Psoas muscle (tissue), 8 donors: Measurements from ENCODE around the gene ROR2. TPM values are rescaled to one million over a fixed set of nuclear protein-coding genes. Genes with fewer than 3 reads are reported as not detected.

Experiments
- ATAC-seq, 4 donors: fragments of 200-7000 bp; cut with Tn5 transposase; one replicate each; pipeline ENCODE4 v1.9.1; 2020; ENCODE audit warnings: moderate library complexity in 3 of 4, mild to moderate bottlenecking in 2 of 4
- DNase-seq, 2 donors: peaks; one replicate each; pipeline ENCODE4 v3.0.0-alpha.2; 2020
- H3K27ac ChIP-seq: fragments of 200-600 bp; one replicate; pipeline ENCODE4 v1.8.0; 2022
- H3K27me3 ChIP-seq, 3 donors: fragments of 200-600 bp in 1 of 3; one replicate each; pipeline versions ENCODE4 v1.6.1 to v1.8.0; 2013 to 2022; ENCODE audit warnings: low read length in 2 of 3, mild to moderate bottlenecking in 2 of 3, moderate library complexity in 1 of 3; ENCODE audit not compliant: insufficient read depth in 3 of 3
- H3K36me3 ChIP-seq, 2 donors: fragments of 200-600 bp in 1 of 2; one replicate each; pipeline versions ENCODE4 v1.6.1 to v1.8.0; 2013 to 2022; ENCODE audit warnings: low read depth in 1 of 2, mild to moderate bottlenecking in 1 of 2, moderate library complexity in 1 of 2; ENCODE audit not compliant: insufficient read depth in 1 of 2
- H3K4me1 ChIP-seq: fragments of 200-600 bp; one replicate; pipeline ENCODE4 v1.8.0; 2022
- H3K4me3 ChIP-seq: fragments of 200-600 bp; one replicate; pipeline ENCODE4 v1.8.0; 2022; ENCODE audit warnings: mild to moderate bottlenecking
- H3K9me3 ChIP-seq: fragments of 200-600 bp; one replicate; pipeline ENCODE4 v1.8.0; 2022
- CTCF ChIP-seq: fragments of 200-600 bp; IDR thresholded peaks from one replicate; pipeline ENCODE4 v1.8.0; 2022; ENCODE audit warnings: antibody characterized with exemption
- WGBS, 3 donors: extraction: QIAGEN DNeasy Blood & Tissue Kit; methylation state at CpG; one replicate each; pipeline versions ENCODE4 v1.1.6 to v1.1.7; 2013; 5-methylcytosine and 5-hydroxymethylcytosine counted together
- intact Hi-C, 2 donors: fragments of 100-400 bp; cut with DNase I; formaldehyde crosslinking; loops; one replicate each; pipeline versions ENCODE4 v1.11.0 to v1.14.2; 2022
- polyA plus RNA-seq, 3 donors: library from polyadenylated mRNA; stranded (reverse); fragments of 200-250 nt; gene quantifications; one replicate each; pipeline ENCODE4 v1.2.3, GENCODE V29; 2013
- total RNA-seq, 4 donors: library from RNA; stranded (reverse); fragmentation: NEBNext Ultra II Directional in 2 of 4; extraction: Animal tissue kit (Norgen Biotek cat#: 25700) in 2 of 4; gene quantifications; one replicate each; pipeline versions ENCODE4 v1.2.1 to v1.2.4, GENCODE V29; 2021 to 2023
- donor health status: healthy with polysubstance abuse.
- donor health status: DM: no; HTN: no; CAD: no; lungs with moderate emphysema.
- donor health status: Bipolar disorder and iron deficiency.
- donor health status: healthy.
- donor health status: DM: yes; HTN: yes; CAD: no.
- donor health status: DM: no; HTN: no; CAD: no.
- donor health status: DM: no; HTN: no; CAD: no.
- donor health status: DM: yes; HTN: yes; CAD: no.

Gene ROR2
- total and polyA plus RNA-seq, 7 donors = 0.05 to 0.52 (median 0.15) TPM

DNA sequence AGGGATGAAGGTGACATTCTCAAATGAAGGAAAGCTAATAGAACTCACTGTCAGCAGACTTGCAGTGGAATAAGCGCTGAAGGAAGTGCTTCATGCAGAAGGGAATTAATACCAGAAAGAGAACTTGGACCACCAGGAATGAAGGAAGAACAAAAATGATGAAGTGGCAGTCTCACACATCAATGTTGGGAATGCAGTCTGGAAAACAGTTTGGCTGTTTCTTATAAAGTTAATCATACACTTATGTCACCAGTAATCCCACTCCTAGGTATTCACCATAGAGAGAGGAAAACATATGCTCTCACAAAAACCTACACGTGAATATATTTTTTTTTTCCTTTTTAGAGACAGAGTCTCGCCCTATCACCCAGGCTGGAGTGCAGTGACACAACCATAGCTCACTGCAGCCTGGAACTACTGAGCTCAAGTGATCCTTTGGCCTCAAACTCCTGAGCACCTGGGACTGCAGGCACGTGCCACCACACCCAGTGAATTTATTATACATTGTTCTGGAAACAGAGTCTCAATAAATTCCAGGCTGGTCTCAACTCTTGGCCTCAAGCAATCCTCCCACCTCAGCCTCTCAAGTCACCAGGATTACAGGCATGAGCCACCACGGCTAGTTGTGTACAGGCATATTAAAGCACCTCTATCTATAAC lies 81.2 kb downstream of the ROR2 start:
- H3K36me3 ChIP-seq = no peaks in the 10 kb centered on the region
- no peak overlapping the region for H3K27ac ChIP-seq
- 74 to 75% (median 75%) methylated on average over 5 of the region's 5 CpGs for WGBS, 3 donors
- TF ChIP-seq CTCF = no peak
- no peak overlapping the region for H3K4me3 ChIP-seq
- H3K27me3 ChIP-seq = no peaks in the 10 kb centered on the region
- intact Hi-C loops = no loop called here
- ATAC-seq (no peak), DNase-seq (no peak)
- H3K9me3 ChIP-seq = no peaks in the 10 kb centered on the region
- H3K4me1 ChIP-seq = no peaks in the 10 kb centered on the region

- intact Hi-C loops = no loop called here
- DNase-seq (no peak), ATAC-seq (no peak)
- WGBS, 3 donors = 74 to 83% (median 78%) methylated on average over 6 of the region's 6 CpGs
- Histone ChIP-seq H3K36me3 (no peaks in the 10 kb centered on the region), H3K9me3 (no peaks in the 10 kb centered on the region), H3K4me1 (no peaks in the 10 kb centered on the region), H3K27me3 (no peaks in the 10 kb centered on the region), H3K27ac (no peak overlapping the region), H3K4me3 (no peak overlapping the region)
- TF ChIP-seq CTCF = no peak
These were observed 82.3 kb downstream of the ROR2 start for GRCh38 chr9:91867740-91868139.

DNA sequence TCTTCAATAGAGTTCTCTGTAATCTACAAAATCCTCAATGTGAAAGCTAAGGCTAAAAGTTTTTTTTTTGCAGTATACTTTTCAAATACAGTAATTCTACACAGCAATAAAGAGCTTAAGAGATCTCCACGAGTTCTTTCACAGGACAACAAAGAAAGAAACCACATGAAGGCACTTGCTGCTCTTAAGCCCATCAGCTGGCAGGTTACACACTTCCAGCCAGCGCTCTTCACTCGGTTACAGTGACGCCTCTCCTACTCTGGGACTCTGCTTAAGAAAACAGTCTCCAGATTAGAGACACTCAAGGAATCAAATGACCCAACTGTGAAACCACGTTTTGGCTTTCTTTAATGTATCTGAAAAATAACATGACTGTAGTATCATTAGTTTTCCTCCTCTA lies 85.0 kb downstream of the ROR2 start:
- no peak overlapping the region for H3K4me3 ChIP-seq
- H3K4me1 ChIP-seq = no peaks in the 10 kb centered on the region
- no peak overlapping the region for H3K27ac ChIP-seq
- intact Hi-C loops = no loop called here
- TF ChIP-seq CTCF = no peak
- H3K36me3 ChIP-seq = no peaks in the 10 kb centered on the region
- 36 to 44% (median 37%) methylated on average over 5 of the region's 5 CpGs for WGBS, 3 donors
- ATAC-seq (no peak), DNase-seq (no peak)
- no peaks in the 10 kb centered on the region for H3K9me3 ChIP-seq
- no peaks in the 10 kb centered on the region for H3K27me3 ChIP-seq

GRCh38 chr9:91864380-91864779 lies 85.6 kb downstream of the ROR2 start:
- Histone ChIP-seq H3K27me3 (no peaks in the 10 kb centered on the region), H3K36me3 (no peaks in the 10 kb centered on the region), H3K27ac (no peak overlapping the region), H3K4me3 (no peak overlapping the region), H3K9me3 (no peaks in the 10 kb centered on the region), H3K4me1 (no peaks in the 10 kb centered on the region)
- ATAC-seq (no peak), DNase-seq (no peak)
- intact Hi-C loops = no loop called here
- no peak for TF ChIP-seq CTCF
- WGBS, 3 donors = 30 to 45% (median 39%) methylated on average over 4 of the region's 4 CpGs

DNA sequence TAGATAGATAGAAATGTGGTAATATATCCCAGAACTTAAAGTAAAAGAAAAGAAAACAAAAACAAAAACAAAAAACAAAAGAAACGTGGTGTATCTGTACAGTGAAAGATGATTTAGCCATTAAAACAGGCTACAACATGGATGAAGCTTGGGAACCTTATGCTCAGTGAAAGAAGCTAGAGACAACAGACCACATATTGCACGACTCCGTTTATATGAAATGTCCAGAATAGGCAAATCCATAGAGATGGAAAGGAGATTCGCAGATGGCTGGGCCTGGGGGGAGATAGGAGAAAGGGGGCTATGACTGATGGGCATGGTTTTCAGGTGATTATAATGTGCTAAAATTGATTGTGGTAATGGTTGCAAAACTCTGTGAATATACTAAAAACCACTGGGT lies 86.6 kb downstream of the ROR2 start:
- intact Hi-C loops = no loop called here
- no peaks in the 10 kb centered on the region for H3K36me3 ChIP-seq
- H3K4me3 ChIP-seq = no peak overlapping the region
- no peaks in the 10 kb centered on the region for H3K9me3 ChIP-seq
- ATAC-seq (no peak), DNase-seq (no peak)
- no peaks in the 10 kb centered on the region for H3K4me1 ChIP-seq
- no peaks in the 10 kb centered on the region for H3K27me3 ChIP-seq
- WGBS, 3 donors = 71 to 89% (median 79%) methylated on average over 4 of the region's 4 CpGs
- H3K27ac ChIP-seq = no peak overlapping the region
- TF ChIP-seq CTCF = no peak
